B cell (primary cell): ENCODE measurements around the gene ELMO1.

ENCODE experiments used
- EZH2 ChIP-seq: IDR thresholded peaks from 2 replicates; pipeline ENCODE4 v1.6.1; 2012; ENCODE audit warnings: borderline replicate concordance, low read depth, mild to moderate bottlenecking, moderate library complexity, low read length; ENCODE audit not compliant: insufficient read depth, poor library complexity, severe bottlenecking
- TF ChIP-seq, protein P1 (sequence below): fragments of 200-600 bp; IDR thresholded peaks from one replicate; pipeline ENCODE4 v1.8.0; 2022; ENCODE audit warnings: antibody characterized with exemption, mild to moderate bottlenecking

DNA sequence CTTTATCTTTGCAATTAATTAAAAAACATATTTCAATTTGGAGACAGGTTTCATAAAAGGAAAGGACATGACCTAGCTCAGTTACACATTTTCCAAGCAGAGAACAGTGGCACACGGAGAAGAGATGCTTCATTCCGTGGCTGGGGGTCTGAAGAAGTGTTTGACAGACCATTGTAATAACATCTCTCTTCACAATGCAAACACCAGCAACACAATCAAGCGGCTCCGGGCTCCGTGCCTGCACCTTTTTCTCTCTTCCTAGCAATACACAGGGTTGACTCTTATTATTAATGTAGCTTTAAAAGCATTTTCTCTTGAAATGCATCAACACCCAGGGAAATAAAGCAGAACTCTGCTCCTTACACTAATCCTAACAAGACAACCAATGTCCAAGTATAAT, 463.3 kb downstream of the ELMO1 start:
- TF ChIP-seq, protein P1, sequence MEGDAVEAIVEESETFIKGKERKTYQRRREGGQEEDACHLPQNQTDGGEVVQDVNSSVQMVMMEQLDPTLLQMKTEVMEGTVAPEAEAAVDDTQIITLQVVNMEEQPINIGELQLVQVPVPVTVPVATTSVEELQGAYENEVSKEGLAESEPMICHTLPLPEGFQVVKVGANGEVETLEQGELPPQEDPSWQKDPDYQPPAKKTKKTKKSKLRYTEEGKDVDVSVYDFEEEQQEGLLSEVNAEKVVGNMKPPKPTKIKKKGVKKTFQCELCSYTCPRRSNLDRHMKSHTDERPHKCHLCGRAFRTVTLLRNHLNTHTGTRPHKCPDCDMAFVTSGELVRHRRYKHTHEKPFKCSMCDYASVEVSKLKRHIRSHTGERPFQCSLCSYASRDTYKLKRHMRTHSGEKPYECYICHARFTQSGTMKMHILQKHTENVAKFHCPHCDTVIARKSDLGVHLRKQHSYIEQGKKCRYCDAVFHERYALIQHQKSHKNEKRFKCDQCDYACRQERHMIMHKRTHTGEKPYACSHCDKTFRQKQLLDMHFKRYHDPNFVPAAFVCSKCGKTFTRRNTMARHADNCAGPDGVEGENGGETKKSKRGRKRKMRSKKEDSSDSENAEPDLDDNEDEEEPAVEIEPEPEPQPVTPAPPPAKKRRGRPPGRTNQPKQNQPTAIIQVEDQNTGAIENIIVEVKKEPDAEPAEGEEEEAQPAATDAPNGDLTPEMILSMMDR = no peak
- TF ChIP-seq EZH2 = no peak
